ENCODE results near the gene ABTB2. TPM values are rescaled to one million over a fixed set of nuclear protein-coding genes. Genes with fewer than 3 reads are reported as not detected.

Gene ABTB2
- polyA plus RNA-seq, 1 donor (not counting 4 experiments of a cell fraction or from before 2014, with no cell fraction given), result 1.0 TPM

DNA sequence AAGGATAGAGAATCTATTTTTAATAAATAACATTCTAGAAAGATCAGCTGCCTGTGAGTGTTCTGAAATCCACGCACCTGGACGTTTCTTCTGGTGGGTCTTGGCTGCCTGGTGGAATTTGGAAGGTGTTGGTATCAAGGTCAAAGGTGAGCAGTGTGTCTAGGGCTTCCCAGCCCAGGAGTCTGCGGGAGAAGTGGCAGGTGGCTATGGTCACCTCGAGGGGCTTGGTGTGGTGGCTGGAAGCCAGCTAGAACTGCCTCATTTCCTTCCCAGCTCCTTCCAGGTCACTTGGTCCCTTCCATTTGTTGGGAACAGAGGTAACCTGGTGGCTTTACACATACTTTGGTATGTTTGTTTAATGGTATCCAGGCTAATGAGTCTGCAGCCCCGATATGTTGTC lies 210.9 kb downstream of the ABTB2 start:
- Histone ChIP-seq H4K20me1 (ENCODE audit: control insufficient read depth, extremely low read depth, insufficient read depth, low read length) (no peaks in the 10 kb centered on the region), H3K4me2 (ENCODE audit: control insufficient read depth, extremely low read depth, insufficient read depth, low read depth, low read length) (no peak overlapping the region), H3K4me1 (ENCODE audit: control insufficient read depth, extremely low read depth, insufficient read depth, low read length) (no peaks in the 10 kb centered on the region), H3K9ac (ENCODE audit: control insufficient read depth, extremely low read depth, insufficient read depth, low read length) (no peak overlapping the region), H3K4me3 (ENCODE audit: control insufficient read depth in 2 of 3, extremely low read depth in 1 of 3, insufficient read depth in 2 of 3, low read depth in 1 of 3, low read length in 3 of 3) (no peak overlapping the region), H3K9me3 (ENCODE audit: control insufficient read depth, low read depth, low read length) (no peaks in the 10 kb centered on the region), H3K27me3 (ENCODE audit: control insufficient read depth, extremely low read depth, insufficient read depth, low read length) (no peaks in the 10 kb centered on the region), H3K27ac (ENCODE audit: control insufficient read depth, insufficient read depth, low read length) (no peak overlapping the region), H3K79me2 (ENCODE audit: control insufficient read depth, insufficient read depth, low read length) (no peaks in the 10 kb centered on the region), H3K9me1 (ENCODE audit: control insufficient read depth, extremely low read depth, insufficient read depth, low read length) (no peaks in the 10 kb centered on the region), H3K36me3 (ENCODE audit: control insufficient read depth in 2 of 2, extremely low read depth in 1 of 2, insufficient read depth in 2 of 2, low read length in 2 of 2) (peaks cover 45 to 61% of the 10 kb centered on the region in 2 experiments), H2AFZ (ENCODE audit: control insufficient read depth, low read length) (no peak overlapping the region)
- no peak for FAIRE-seq
- no peak for TF ChIP-seq EZH2 (IDR thresholded peaks at IDR 0.05; ENCODE audit: low read length)
- TF ChIP-seq, protein P1, sequence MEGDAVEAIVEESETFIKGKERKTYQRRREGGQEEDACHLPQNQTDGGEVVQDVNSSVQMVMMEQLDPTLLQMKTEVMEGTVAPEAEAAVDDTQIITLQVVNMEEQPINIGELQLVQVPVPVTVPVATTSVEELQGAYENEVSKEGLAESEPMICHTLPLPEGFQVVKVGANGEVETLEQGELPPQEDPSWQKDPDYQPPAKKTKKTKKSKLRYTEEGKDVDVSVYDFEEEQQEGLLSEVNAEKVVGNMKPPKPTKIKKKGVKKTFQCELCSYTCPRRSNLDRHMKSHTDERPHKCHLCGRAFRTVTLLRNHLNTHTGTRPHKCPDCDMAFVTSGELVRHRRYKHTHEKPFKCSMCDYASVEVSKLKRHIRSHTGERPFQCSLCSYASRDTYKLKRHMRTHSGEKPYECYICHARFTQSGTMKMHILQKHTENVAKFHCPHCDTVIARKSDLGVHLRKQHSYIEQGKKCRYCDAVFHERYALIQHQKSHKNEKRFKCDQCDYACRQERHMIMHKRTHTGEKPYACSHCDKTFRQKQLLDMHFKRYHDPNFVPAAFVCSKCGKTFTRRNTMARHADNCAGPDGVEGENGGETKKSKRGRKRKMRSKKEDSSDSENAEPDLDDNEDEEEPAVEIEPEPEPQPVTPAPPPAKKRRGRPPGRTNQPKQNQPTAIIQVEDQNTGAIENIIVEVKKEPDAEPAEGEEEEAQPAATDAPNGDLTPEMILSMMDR (optimal IDR thresholded peaks at IDR 0.05 in 1 of 3, IDR thresholded peaks at IDR 0.05 in 1 of 3, conservative IDR thresholded peaks at IDR 0.05 in 1 of 3; ENCODE audit: extremely low read depth in 1 of 3, insufficient read depth in 2 of 3, low read length in 3 of 3), result no peak
- DNase-seq (ENCODE audit: low read depth, low spot score), result no peak
- dilution Hi-C loops (cut with MboI; ENCODE audit: extremely low pct_ligation_motif_present, low sequenced_read_pairs), result no loop called here

DNA sequence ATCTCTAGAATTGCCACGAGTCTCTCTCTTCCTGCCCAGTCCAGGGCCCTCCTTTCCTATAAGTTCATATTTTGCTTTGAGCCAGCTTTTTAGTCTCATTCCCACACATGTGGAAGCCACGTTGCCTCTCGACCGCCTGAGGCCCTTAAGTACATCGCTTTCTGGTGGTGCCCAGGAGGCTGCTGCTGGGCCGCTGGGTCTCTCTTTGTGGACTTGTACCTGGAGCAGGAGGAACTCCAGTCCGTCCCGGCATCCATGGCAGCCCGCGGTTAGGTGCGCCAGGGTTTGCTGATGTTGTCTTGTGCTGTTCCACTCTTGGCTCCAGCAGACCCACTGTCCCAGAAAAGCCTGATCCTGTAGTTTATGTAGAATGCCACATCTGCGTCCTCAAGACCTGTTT lies 211.4 kb downstream of the ABTB2 start:
- Histone ChIP-seq H3K27me3 (ENCODE audit: control insufficient read depth, extremely low read depth, insufficient read depth, low read length) (no peaks in the 10 kb centered on the region), H3K36me3 (ENCODE audit: control insufficient read depth in 2 of 2, extremely low read depth in 1 of 2, insufficient read depth in 2 of 2, low read length in 2 of 2) (peaks cover 48 to 66% of the 10 kb centered on the region in 2 experiments), H4K20me1 (ENCODE audit: control insufficient read depth, extremely low read depth, insufficient read depth, low read length) (no peaks in the 10 kb centered on the region), H3K4me1 (ENCODE audit: control insufficient read depth, extremely low read depth, insufficient read depth, low read length) (no peaks in the 10 kb centered on the region), H3K9me3 (ENCODE audit: control insufficient read depth, low read depth, low read length) (no peaks in the 10 kb centered on the region), H3K4me3 (ENCODE audit: control insufficient read depth in 2 of 3, extremely low read depth in 1 of 3, insufficient read depth in 2 of 3, low read depth in 1 of 3, low read length in 3 of 3) (no peak overlapping the region), H3K9me1 (ENCODE audit: control insufficient read depth, extremely low read depth, insufficient read depth, low read length) (no peaks in the 10 kb centered on the region), H3K9ac (ENCODE audit: control insufficient read depth, extremely low read depth, insufficient read depth, low read length) (no peak overlapping the region), H3K27ac (ENCODE audit: control insufficient read depth, insufficient read depth, low read length) (no peak overlapping the region), H2AFZ (ENCODE audit: control insufficient read depth, low read length) (no peak overlapping the region), H3K79me2 (ENCODE audit: control insufficient read depth, insufficient read depth, low read length) (no peaks in the 10 kb centered on the region), H3K4me2 (ENCODE audit: control insufficient read depth, extremely low read depth, insufficient read depth, low read depth, low read length) (no peak overlapping the region)
- dilution Hi-C loops (cut with MboI; ENCODE audit: extremely low pct_ligation_motif_present, low sequenced_read_pairs), result no loop called here
- TF ChIP-seq, protein P1 (optimal IDR thresholded peaks at IDR 0.05 in 1 of 3, IDR thresholded peaks at IDR 0.05 in 1 of 3, conservative IDR thresholded peaks at IDR 0.05 in 1 of 3; ENCODE audit: extremely low read depth in 1 of 3, insufficient read depth in 2 of 3, low read length in 3 of 3), result no peak
- TF ChIP-seq EZH2 (IDR thresholded peaks at IDR 0.05; ENCODE audit: low read length), result no peak
- no peak for DNase-seq (ENCODE audit: low read depth, low spot score)
- no peak for FAIRE-seq

All from keratinocyte (primary cell).